GM12878 (cell line): ENCODE measurements around the gene PRKN. TPM values are rescaled to one million over a fixed set of nuclear protein-coding genes. Genes with fewer than 3 reads are reported as not detected.

Source experiments
- ATAC-seq: fragments of 200-7000 bp; cut with Tn5 transposase; 3 replicates; pipeline ENCODE4 v1.9.1; 2020; ENCODE audit warnings: mild to moderate bottlenecking, moderate library complexity
- BruUV-seq: library from RNA; stranded (reverse); fragments of 400-500 nt; replicated peaks from 2 replicates; lab custom pipeline; 2021; lab: Mats Ljungman, UMichigan
- CTCF ChIA-PET: fragments of 300-600 bp; sonication (Branson Sonifier 250); formaldehyde crosslinking; extraction: SDS; loops from one replicate; lab custom pipeline; 2021; ENCODE audit warnings: inconsistent platforms; lab: Yijun Ruan, JAX
- POLR2A ChIA-PET: fragments of 350-600 bp; formaldehyde crosslinking; extraction: SDS; loops from one replicate; lab custom pipeline; 2021; ENCODE audit warnings: inconsistent platforms; lab: Charles Lee
- RAD21 ChIA-PET: fragments of 300-600 bp; sonication (Branson Sonifier 250); formaldehyde crosslinking; loops from one replicate; lab custom pipeline; 2023; ENCODE audit warnings: antibody characterized with exemption; ENCODE audit not compliant: unreplicated experiment; lab: Charles Lee
- SMC1A ChIA-PET: fragments of 300-600 bp; sonication (Branson Sonifier 250); formaldehyde crosslinking; loops from one replicate; lab custom pipeline; 2023; ENCODE audit not compliant: unreplicated experiment, uncharacterized antibody; lab: Charles Lee
- DNase-seq: peaks from one replicate; pipeline ENCODE4 v3.0.0-alpha.2; 2011; ENCODE audit warnings: low read depth, low spot score
- FAIRE-seq: peaks from 3 replicates; lab custom pipeline; 2011; peaks lifted over from hg19 to GRCh38; lab: Jason Lieb, UNC
- H2AFZ ChIP-seq: 2 replicates; pipeline ENCODE4 v1.6.0; 2011; ENCODE audit warnings: low read depth, low read length, control low read depth; ENCODE audit not compliant: control insufficient read depth
- H3K27ac ChIP-seq: 2 replicates; pipeline ENCODE4 v1.5.1; 2011; ENCODE audit warnings: control low read depth; ENCODE audit not compliant: control insufficient read depth, insufficient read depth
- H3K27me3 ChIP-seq, 2 experiments: replicated peaks in 1 of 2; 2 replicates each; pipeline versions ENCODE4 v1.6.0 to v1.6.1; 2011; ENCODE audit warnings: low read length in 1 of 2; ENCODE audit not compliant: control insufficient read depth in 2 of 2, insufficient read depth in 2 of 2
- H3K36me3 ChIP-seq, 2 experiments: 2 replicates each; pipeline ENCODE4 v1.5.1; 2011; ENCODE audit warnings: low read length in 1 of 2; ENCODE audit not compliant: control insufficient read depth in 2 of 2, insufficient read depth in 2 of 2
- H3K4me1 ChIP-seq: 2 replicates; pipeline ENCODE4 v1.6.1; 2011; ENCODE audit warnings: mild to moderate bottlenecking, low read length, moderate library complexity, mixed read lengths; ENCODE audit not compliant: control insufficient read depth, insufficient read depth
- H3K4me2 ChIP-seq: 2 replicates; pipeline ENCODE4 v1.6.0; 2011; ENCODE audit warnings: control low read depth; ENCODE audit not compliant: control insufficient read depth, insufficient read depth
- H3K4me3 ChIP-seq: fragments of 200-600 bp; sonication (generic); 2 replicates; pipeline ENCODE4 v1.5.1; 2016
- H3K79me2 ChIP-seq: 2 replicates; pipeline ENCODE4 v1.6.0; 2011; ENCODE audit warnings: low read length; ENCODE audit not compliant: control insufficient read depth, insufficient read depth
- H3K9ac ChIP-seq: 2 replicates; pipeline ENCODE4 v1.8.0; 2011; ENCODE audit warnings: low read length, control low read depth, mixed read lengths; ENCODE audit not compliant: control insufficient read depth, insufficient read depth
- H3K9me3 ChIP-seq: replicated peaks from 3 replicates; pipeline ENCODE4 v1.5.1; 2011; ENCODE audit warnings: mild to moderate bottlenecking, low read length; ENCODE audit not compliant: control insufficient read depth, insufficient read depth
- H4K20me1 ChIP-seq: 2 replicates; pipeline ENCODE4 v1.6.0; 2011; ENCODE audit not compliant: control insufficient read depth, insufficient read depth
- CBX5 ChIP-seq: sonication (generic); IDR thresholded peaks from 2 replicates; pipeline ENCODE4 v1.6.1; 2016; ENCODE audit warnings: low read depth, moderate library complexity, mild to moderate bottlenecking, inconsistent platforms
- KAT2A ChIP-seq: conservative IDR thresholded peaks from 2 replicates; pipeline ENCODE4 v1.6.1; 2011; ENCODE audit warnings: low read depth, low read length; ENCODE audit not compliant: control insufficient read depth
- MTA2 ChIP-seq: fragments of 450-650 bp; IDR thresholded peaks from 2 replicates; pipeline ENCODE4 v1.6.1; 2016; ENCODE audit warnings: low read depth, mild to moderate bottlenecking, moderate library complexity
- NBN ChIP-seq: fragments of 450-650 bp; IDR thresholded peaks from 2 replicates; pipeline ENCODE4 v1.6.1; 2016
- NFYA ChIP-seq: IDR thresholded peaks from 2 replicates; pipeline ENCODE4 v1.6.1; 2011; ENCODE audit warnings: low read depth, mild to moderate bottlenecking, low read length, improper control_type of control experiment, borderline replicate concordance
- POLR2AphosphoS5 ChIP-seq: IDR thresholded peaks from 2 replicates; pipeline ENCODE4 v1.6.1; 2011; ENCODE audit warnings: mild to moderate bottlenecking, low read length, inconsistent platforms
- RBBP5 ChIP-seq: fragments of 200-600 bp; sonication (generic); conservative IDR thresholded peaks from 2 replicates; pipeline ENCODE4 v1.6.1; 2016
- TCF7 ChIP-seq: IDR thresholded peaks from 2 replicates; pipeline ENCODE4 v1.6.1; 2014; ENCODE audit warnings: antibody characterized with exemption, borderline replicate concordance
- WGBS: methylation state at CpG from one replicate; pipeline ENCODE4 v1.1.6; 2016; ENCODE audit warnings: low lambda C conversion rate; ENCODE audit not compliant: insufficient replicate concordance, insufficient coverage; ENCODE audit errors: missing lambda C conversion rate; 5-methylcytosine and 5-hydroxymethylcytosine counted together
- in situ Hi-C: fragments of 300-500 bp; cut with MboI; formaldehyde crosslinking; loops from 9 replicates; pipeline ENCODE4 v1.14.3; 2018; ENCODE audit warnings: mixed read lengths
- intact Hi-C: fragments of 100-400 bp; cut with micrococcal nuclease; formaldehyde crosslinking; loops from one replicate; pipeline ENCODE4 v1.14.2; 2022; ENCODE audit not compliant: unreplicated experiment
- polyA plus RNA-seq, 11 experiments: library from polyadenylated mRNA; depleted of rRNA in 4 of 11; unstranded in 6 of 11; stranded (reverse) in 5 of 11; fragments of >200 nt; fragmentation: Nextera tagmentation in 4 of 11; fragmentation: Illumina TruSeq in 1 of 11; extraction: Ambion mirVana in 4 of 11; extraction: Trizol in 1 of 11; gene quantifications; 1 replicate in 1 of 11; 2 replicates in 10 of 11; pipeline versions ENCODE4 v1.2.1 to v1.2.3, GENCODE V29; 2011 to 2016; ENCODE audit warnings: inconsistent platforms in 2 of 11, missing spikeins in 2 of 11, low read depth in 1 of 11
- total RNA-seq, 4 experiments: library from RNA; depleted of rRNA in 3 of 4; stranded (reverse); fragments of >200 nt in 3 of 4; fragmentation: Illumina TruSeq in 1 of 4; extraction: Trizol in 1 of 4; gene quantifications; 2 replicates each; pipeline versions ENCODE4 v1.2.1 to v1.2.3, GENCODE V29; 2013 to 2021
- TF ChIP-seq, protein P1 (sequence below): IDR thresholded peaks from 2 replicates; pipeline ENCODE4 v1.6.1; 2012; ENCODE audit warnings: low read depth, low read length, improper control_type of control experiment
- TF ChIP-seq, protein P2 (sequence below): fragments of 450-650 bp; IDR thresholded peaks from 2 replicates; pipeline ENCODE4 v1.6.1; 2017; ENCODE audit warnings: mild to moderate bottlenecking
- TF ChIP-seq, protein P3 (sequence below): fragments of 450-650 bp; IDR thresholded peaks from 2 replicates; pipeline ENCODE4 v1.6.1; 2017; ENCODE audit warnings: mild to moderate bottlenecking, low read depth, inconsistent platforms; ENCODE audit not compliant: poor library complexity, severe bottlenecking

Gene PRKN
- total and polyA plus RNA-seq, 10 of the 15 experiments (the other 5 are each of a cell fraction or from before 2014, with no cell fraction given) = 0.06 to 0.09 TPM; not detected in 8

DNA sequence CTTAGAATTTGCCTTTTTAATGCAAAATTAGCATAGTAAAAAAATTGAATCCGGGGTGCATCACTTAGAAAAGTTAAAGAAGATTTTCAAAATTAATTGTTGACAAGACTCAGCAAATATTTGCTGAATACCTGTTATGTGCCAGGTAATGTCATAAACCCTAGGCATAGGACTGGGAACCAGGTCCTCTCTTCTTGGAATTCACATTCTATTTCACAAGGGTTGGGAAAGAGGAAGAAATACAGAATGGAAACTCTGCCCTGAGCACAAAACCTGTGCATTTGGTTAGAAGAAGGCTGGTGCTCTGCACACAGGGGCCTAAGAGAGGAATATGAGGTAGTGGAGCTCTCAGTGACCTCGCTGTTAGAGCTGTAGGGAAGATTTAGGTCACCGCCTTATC is 879.9 kb downstream of the PRKN start:
- ChIA-PET RAD21 (no interaction called here), POLR2A (interaction anchor here (0.7 kb wide), 1 partner anchor 442 kb away, joined by 3 read pairs; no protein-coding TSS in a partner anchor), SMC1A (no interaction called here), CTCF (no interaction called here)
- ATAC-seq (no peak), FAIRE-seq (no peak), DNase-seq (no peak)
- intact Hi-C loops (no loop called here), in situ Hi-C loops (no loop called here)
- Histone ChIP-seq H3K79me2 (no peaks in the 10 kb centered on the region), H3K4me3 (no peak overlapping the region), H3K9ac (no peak overlapping the region), H3K4me2 (no peak overlapping the region), H3K4me1 (no peaks in the 10 kb centered on the region), H2AFZ (no peak overlapping the region), H3K9me3 (no peaks in the 10 kb centered on the region), H4K20me1 (no peaks in the 10 kb centered on the region), H3K27ac (no peak overlapping the region), H3K36me3 (no peaks in the 10 kb centered on the region), H3K27me3 (no peaks in the 10 kb centered on the region)
- BruUV-seq = no TSS peak
- 27% methylated on average over 3 of the region's 3 CpGs for WGBS
- TF ChIP-seq NBN (no peak), CBX5 (no peak), KAT2A (no peak), RBBP5 (no peak), TCF7 (no peak), MTA2 (no peak), NFYA (no peak), POLR2AphosphoS5 (no peak)
- TF ChIP-seq, protein P1, sequence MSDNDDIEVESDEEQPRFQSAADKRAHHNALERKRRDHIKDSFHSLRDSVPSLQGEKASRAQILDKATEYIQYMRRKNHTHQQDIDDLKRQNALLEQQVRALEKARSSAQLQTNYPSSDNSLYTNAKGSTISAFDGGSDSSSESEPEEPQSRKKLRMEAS = no peak
- TF ChIP-seq, protein P2, sequence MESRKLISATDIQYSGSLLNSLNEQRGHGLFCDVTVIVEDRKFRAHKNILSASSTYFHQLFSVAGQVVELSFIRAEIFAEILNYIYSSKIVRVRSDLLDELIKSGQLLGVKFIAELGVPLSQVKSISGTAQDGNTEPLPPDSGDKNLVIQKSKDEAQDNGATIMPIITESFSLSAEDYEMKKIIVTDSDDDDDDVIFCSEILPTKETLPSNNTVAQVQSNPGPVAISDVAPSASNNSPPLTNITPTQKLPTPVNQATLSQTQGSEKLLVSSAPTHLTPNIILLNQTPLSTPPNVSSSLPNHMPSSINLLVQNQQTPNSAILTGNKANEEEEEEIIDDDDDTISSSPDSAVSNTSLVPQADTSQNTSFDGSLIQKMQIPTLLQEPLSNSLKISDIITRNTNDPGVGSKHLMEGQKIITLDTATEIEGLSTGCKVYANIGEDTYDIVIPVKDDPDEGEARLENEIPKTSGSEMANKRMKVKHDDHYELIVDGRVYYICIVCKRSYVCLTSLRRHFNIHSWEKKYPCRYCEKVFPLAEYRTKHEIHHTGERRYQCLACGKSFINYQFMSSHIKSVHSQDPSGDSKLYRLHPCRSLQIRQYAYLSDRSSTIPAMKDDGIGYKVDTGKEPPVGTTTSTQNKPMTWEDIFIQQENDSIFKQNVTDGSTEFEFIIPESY = no peak
- TF ChIP-seq, protein P3, sequence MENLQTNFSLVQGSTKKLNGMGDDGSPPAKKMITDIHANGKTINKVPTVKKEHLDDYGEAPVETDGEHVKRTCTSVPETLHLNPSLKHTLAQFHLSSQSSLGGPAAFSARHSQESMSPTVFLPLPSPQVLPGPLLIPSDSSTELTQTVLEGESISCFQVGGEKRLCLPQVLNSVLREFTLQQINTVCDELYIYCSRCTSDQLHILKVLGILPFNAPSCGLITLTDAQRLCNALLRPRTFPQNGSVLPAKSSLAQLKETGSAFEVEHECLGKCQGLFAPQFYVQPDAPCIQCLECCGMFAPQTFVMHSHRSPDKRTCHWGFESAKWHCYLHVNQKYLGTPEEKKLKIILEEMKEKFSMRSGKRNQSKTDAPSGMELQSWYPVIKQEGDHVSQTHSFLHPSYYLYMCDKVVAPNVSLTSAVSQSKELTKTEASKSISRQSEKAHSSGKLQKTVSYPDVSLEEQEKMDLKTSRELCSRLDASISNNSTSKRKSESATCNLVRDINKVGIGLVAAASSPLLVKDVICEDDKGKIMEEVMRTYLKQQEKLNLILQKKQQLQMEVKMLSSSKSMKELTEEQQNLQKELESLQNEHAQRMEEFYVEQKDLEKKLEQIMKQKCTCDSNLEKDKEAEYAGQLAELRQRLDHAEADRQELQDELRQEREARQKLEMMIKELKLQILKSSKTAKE = no peak
